Measurements from ENCODE around the gene RNF166.

RNF166 gene

DNA sequence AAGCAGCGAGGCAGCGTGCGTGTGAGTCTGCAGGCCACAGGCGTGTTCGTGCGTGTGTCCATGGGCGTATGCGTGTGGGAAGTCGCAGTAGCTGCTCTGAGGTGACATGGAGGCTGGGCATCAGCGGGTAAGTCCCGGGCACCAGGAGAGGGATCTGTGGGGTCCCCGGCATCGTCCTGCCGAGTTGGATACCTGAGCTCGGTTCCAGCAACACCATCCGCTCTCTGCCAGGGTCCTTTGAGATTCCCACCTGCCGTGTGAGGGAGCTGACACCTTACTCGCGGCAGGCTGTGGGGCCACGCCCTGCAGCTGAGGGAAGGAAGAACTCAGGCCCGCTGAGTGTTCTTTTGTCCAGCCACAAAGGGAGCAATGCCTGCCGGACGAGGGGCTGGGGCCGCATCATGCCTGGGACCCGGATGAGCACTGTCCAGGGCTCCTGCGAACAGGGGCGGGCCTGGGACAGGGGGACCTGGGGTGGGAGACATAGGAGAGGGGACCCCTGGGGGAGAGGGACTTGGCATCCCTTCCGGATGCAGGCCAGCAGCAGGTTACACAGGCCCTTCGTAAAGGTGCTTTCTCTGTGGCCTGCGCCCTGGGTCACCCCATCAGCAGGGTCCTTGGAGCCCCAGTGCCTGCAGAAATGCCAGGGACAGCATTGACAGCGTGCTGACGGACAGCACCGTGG is 14.9 kb downstream of the RNF166 start:
- no peak for DNase-seq

DNA sequence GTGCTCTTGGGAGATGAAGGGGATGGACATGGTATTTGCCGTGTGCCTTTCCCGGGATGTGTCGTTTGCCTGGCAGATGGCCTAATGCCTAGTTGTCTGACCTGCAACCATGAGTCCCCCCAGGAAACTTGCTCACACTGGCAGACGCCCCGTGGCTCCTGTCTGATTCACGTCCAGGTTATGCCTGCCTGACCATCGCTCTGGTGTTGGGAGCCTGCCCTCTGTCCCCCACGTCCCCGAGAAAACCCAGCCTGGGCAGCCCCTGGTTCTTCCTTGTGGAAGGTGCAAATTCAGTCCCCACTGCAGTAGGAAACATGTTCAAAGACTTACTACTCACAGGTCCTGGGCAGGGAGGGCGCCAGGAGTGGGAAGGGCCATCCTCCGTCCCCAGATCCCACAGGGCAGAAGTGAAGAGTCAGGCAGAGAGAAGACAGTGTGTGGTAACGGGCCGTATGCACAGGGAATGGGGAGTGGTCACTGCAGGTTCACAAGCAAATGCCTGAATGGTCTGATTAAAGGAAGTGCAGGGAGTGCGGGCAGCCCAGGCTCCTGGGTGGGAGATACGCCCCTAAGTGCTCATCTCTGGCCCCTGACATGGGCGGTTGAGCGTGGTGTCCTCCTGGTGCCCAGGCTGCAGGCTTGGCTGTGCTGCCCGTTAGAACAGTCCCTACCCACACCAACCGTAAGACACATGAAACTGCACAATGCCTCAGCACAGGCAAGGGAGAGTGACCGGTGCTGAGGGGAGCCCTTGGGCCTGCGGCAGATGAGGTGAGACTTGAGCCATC is 15.7 kb downstream of the RNF166 start:
- no peak for DNase-seq

DNA sequence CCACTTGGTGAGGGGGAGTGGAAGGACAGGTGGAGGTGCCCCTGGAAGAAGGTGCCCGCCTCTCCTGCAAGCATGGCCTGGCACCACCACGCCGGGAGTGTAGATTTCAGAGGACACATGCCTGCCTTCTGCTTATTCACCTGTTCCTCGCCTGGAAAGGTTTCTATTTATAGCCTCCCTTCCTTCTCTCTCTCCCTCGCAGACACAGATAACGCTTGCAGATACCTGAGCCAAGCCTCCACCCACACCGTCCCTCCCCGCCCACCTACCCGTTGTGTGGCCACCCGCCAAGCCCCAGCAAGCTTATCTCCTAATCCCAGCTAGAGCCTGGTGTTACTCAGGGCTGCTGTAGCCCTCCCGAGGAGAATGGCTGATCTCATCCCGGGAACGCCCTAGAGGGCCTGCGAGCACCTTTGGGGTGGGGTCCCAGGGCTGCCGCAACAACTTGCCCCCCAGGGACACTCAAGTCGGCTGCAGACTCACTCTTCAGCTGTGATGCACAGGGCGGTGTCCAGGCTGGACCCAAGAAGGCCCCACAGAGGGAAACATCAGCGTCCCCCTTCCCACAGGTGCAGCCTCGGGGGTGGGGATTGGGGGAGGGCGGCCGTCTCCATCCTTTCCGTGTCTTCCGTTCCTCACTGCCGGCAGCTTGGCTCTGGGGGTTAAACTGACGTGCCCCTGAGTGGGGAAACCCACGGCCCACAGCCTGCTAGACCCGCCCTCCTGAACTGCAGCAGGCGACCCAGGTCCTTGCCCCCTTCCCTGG is 18.0 kb downstream of the RNF166 start:
- DNase-seq: no peak

DNA sequence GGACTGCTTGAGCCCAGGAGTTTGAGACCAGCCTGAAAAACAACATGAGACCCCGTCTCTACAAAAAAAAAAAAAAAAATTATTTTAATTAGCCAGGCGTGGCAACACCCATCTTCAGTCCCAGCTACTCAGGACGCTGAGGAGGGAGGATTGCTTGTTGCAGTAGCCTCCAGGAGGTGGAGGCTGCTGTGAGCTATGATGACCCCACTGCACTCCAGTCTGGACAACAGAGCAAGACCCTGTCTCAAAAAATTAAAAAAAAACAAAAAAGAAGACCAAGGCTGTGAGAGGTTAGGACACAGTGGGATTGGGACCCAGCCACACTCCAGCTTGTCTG is 18.6 kb downstream of the RNF166 start:
- DNase-seq: no peak

DNA sequence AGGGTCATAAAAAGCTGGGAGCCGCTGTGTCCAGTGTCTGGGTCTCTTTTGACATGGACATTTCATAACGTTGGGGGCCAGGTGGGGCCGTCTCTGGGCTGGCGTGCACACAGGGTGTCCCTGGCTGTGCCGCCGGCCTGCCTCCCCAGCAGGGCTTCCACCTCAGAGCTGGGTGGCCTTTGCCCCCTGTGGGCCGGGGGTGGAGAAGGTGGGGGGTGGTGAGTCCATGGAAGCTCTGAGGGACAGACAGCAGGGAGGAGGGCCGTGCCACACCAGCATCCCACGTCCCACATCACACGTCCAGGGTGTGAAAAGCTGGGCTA is 19.0 kb downstream of the RNF166 start:
- DNase-seq: no peak

DNA sequence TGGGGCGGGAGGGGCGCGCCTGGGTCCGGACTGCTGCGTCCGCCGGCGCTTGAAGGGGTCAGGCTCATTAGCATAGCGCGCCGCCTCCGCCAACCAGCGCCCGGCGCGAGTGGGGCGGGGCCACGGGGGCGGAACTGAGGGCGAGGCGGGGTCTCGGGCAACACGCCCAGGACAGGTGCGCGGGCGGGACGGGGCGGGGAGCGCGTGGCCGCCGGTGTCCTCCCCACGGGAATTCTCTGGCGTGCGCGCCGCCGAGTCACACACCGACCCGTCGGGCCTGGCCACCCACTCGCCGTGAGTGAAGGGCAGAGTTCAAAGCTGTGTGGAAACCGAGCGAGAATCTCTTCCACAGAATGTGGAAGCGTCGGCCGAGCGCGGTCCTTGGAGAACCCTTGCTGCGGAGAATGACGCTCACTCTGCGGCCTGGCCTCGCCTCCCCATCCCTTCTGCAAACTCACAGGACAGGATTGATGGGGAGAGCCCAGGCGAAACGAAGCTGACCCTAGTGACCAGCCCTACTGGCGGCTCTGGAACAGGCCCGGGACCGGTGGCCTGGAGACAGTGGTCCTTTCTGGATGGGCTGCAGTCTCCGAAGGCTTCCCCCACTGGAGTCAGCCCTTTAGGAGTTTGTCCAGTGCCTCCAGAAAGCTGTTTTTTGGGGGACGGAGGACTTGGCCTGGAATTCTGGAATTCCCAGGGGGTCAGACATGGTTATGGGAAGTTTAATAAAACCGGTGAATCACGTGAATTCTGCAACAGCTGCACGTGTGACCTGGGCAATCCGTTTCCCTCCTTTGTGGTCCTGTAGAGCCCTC is 19.6 kb downstream of the RNF166 start, which contains the start of gene SNAI3:
Gene SNAI3 (minus strand): TSS at position 69 of the 815 bp plus-strand sequence. CDS start 101 bp downstream, outside the sequence.
- peak; percentile 83 for DNase-seq

DNA sequence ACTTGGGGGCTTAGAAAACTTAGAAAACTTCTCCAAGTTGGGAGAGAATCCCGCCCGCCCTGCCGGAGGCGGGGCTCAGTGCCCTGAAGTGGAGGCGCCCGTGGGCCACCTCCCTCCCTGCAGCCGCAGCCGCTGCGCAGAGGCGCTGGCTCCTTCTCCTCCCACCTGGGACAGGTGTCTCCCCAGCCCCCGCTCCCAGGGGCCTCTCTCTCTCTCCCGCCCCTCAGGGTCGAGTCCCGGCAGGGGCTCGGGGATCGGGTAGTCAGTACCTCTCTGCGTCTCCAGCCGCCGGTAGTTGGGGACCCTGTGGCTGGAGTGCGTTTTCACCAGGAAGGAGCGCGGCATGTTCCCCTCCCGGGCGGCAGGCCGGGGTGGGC is 20.2 kb downstream of the RNF166 start:
- no peak for DNase-seq

DNA sequence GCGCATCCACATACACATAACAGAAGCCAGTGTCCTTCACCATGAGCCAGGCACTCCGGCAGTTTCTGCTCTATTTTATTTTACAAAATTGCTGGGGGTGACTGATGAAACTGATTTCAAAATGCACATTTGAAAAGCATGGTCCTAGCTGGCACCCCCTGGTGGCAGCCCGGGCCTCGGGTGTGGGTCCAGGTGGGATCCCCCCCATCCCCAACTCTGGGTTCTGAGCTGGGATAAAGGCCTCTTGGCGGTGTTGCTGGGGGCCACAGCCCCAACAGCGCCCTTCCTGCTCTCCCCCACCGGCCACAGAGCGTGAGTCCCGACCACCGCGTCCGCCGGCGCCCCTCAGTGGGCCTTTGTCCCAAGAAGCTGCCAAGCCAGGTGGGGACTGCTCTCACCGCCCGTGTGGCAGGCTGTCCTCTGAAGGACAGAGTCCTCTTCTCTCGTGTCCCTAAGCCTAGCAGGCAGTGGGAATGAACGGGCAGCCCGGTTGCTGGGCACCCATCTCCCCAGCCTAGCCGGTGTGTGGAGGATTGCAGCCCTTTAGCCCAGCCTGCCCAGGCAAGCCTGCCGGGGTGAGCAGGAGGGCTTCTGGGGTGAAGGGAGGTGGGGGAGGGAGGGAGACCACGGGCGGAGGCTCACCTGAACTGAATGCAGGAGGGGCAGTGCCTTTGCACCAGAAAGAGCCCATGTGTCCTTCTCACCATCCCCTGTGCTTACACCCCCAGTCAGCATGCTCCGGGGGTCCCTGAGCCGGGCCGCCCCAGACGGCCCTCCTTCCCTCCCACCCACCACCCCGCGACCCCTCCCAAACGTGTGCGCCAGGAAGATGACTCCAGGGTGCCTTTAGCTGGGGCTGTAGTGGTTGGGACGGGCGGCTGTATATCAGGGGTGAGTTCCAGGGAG is 20.8 kb downstream of the RNF166 start:
- DNase-seq: peak; percentile 71

DNA sequence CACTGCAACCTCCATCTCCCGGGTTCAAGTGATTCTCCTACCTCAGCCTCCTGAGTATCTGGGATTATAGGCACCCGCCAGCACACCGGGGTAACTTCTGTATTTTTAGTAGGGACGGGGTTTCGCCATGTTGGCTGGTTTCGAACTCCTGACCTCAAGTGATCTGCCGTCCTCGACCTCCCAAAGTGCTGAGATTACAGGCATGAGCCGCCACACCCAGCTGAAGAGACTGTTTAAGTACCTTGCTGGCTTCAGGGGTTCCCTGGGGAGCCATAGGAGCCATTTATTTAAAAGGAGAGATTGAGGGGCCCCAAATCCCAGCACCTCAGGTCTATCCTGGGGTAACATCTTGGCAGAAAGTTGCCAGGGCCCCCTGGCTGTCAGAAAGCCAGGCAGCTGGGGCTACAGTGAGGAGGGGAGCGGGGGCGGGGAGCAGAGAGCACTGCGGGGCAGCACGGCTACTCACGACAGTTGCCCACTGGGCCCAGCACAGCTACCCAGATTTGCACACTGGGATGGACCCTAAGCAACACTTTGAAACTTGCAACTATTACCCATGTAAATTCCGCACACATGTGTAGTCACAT is 21.5 kb downstream of the RNF166 start:
- DNase-seq: no peak

DNA sequence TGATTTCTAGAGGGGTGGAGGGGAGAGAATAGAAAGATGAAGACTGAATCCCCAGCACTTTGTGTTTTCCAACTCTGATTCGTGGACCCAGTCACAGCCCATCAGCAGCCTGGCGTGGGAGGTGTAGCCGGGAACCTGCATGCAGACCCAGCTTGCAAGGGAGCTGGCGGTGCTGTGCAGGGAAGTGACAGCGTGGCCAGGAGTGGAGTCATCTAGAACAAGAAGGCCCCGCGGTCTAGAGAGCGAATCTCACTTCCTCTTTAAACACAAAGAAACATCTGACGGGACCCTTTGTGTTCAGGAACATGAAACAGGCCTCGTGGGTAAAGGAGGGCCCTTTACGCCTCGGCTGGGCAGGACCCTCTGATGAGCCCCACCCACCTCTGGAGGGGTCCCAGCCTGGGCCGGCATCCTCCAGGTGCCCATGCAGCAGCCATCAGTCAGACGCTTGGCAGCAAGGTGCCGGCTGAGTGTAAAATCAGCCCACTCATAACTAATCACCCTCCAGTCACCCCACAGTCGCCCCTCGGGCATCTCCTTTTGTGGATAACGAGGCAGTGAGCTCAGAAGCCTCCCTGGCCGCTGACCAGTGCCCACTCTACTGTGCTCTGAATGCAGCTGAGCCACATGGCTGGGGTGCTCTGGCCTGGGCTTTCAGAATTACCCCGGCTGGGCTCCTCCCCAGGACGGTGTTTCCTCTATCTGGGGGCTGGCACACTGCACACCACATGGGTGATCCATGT is 24.3 kb downstream of the RNF166 start:
- DNase-seq: peak; percentile 87

DNA sequence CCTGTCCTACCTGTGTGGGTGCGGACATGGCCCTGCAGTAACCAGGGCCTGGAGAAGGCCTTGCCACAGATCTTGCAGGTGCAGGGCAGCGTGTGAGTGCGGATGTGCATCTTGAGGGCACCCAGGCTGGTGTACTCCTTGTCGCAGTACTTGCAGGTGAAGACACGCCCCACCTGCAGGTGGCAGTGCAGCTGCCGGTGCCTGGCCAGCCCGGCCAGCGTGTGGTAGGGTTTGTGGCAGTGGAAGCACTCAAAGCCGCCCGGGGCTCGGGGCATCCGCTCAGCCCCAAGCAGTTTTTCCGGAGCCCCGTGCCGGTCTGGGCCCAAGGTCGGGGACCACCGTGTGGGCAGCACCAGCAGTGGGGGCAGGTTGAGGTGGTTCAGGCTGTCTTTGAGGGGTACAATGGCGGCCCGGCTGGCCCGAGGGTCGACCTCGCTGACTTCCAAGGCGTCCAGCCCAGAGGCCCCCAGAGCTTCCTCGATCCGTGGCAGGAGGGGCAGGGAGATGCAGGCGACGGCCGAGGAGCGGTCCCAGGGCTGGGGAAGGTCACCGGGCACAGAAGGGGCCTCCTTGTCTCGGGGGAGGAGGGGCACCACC is 25.0 kb downstream of the RNF166 start:
- peak; percentile 57 for DNase-seq

DNA sequence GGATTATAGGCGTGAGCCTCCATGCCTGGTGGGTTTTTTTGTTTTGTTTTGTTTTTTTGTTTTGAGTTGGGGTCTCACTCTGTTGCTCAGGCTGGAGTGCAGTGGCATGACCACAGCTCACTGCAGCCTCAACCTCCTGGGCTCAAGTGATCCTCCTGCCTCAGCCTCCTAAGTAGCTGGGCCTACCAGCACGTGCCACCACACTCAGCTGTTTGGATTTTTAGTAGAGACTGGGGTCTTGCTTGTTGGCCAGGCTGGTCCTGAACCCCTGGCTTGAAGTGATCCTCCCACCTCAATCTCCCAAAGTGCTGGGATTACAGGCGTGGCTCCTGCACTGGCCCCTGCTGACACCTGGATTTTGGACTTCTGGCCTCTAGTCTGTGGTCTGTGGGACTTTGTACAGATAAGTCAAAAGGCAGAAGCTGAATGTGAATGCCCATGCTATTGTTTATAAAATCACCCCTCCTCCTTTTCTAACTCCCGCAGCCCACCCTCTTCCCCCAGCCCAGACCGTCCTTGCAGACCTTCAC is 25.6 kb downstream of the RNF166 start:
- no peak for DNase-seq

DNA sequence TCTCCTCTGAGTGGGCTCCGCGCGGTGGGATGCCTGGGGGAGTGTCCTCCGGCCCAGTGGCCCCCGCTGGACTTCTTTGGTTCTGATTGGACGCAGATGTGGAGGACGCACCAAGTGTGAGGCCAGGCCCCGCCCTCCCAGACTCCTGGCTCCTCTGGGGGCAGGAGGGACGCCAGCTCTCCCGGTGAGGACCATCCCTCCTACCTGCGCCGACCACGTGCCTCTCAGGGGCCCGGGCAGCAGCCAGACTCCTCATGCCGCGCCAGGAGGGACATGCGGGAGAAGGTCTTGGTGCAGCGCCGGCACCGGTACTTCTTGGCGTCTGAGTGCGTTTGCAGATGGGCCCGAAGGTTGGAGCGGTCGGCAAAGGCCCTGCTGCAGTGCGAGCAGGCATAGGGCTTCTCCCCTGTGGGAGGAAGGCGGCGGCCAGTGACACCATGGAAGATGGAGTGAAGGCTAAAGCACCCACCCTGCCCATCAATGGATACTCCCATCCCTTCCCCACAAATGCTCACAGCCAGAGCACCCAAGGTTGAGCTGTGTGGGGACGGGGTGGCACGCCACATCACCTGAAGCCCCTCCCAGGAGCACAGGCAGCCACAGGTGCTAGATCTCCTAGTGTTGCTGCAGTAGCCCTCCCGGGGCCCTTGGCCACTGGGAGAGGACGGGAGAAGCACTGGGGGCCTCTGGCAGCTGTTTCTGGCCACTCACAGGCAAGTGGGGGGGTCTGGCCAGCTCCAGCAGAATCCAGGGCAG is 27.8 kb downstream of the RNF166 start:
- no peak for DNase-seq

DNA sequence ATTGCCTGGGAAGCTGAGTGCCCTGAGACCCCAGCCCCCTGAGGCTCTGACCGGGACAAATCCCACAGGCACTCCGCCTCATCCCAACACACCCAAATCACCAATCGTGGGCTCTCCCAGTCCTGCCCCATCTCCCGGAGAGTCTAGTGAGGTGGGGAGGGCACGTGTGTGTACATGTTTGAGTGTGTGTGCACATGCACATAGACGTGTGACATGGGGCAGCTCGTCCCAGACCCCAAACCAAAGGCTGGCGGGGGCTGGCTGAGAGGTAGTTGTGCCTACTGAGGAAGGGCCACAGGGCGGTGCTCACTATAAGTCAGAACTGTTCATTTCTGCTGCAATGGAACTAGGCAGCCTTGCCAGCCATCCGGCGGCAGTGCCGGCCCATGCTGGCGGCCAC is 28.5 kb downstream of the RNF166 start:
- no peak for DNase-seq

DNA sequence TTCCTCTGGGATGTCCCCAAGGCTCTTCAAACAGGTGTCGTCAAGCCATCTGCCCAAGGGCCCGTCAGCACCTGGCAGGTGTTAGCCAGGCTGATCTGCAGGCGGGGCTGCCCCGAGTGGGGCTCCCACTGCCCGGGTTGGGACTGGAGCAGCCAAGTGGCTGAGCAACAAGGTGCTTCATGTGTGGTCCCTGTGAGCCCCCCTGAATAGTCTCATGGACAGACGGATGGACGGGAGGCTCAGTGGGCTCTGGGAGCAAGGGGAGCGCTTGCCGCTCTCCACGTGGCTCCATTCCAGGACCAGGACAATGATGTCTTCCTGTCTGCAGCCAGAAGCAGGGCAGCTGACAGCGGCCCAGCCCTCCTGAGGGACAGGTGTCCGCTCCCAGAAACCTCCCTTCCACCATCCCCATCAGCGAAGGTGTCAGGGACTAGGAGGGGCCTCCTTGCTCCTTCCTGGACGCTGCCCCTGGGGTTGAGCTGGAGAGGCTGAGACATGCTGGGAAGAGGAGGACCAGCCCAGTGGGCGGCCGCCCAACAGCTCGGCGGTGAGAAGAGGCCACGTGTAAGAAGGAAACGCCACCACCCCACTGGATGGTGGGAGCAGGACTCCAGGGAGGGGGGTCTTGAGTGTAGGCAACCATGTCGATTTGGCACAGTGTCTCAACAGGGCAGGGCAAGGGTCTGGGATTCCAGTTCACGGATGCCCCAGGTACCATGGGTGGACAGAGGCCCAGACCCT is 29.5 kb downstream of the RNF166 start:
- DNase-seq: no peak

DNA sequence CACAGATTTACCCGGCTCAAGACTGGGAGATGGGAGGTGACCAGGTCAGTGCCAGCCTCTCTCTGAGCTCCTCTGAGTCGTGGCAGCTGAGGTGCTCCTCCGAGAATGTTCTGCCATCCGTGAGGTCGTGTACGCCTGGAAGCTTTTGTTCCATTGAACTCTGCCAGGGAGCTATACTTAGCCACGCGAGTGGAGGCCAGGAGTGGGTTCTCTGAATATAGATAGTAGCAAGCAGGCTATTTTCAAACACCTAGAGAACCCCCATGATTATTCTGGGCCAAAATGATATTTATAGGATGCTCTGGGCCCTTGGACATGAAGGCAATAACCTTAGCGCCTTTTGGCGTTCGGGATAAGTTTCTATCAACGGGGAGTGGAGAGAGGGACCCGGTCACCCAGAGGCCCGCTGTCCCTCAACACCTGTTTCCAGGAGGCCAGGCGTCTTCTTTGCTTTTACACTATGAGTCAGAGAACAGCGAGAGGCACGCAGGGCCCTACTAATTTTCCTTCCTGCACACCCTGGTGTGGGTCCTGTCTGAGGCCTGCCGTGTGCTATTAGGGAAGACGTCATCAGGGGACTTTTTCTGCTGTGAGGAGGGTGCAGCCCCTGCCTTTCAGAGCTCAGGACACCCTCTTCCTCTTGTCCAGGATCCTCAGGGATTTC is 32.4 kb downstream of the RNF166 start:
- DNase-seq: no peak

DNA sequence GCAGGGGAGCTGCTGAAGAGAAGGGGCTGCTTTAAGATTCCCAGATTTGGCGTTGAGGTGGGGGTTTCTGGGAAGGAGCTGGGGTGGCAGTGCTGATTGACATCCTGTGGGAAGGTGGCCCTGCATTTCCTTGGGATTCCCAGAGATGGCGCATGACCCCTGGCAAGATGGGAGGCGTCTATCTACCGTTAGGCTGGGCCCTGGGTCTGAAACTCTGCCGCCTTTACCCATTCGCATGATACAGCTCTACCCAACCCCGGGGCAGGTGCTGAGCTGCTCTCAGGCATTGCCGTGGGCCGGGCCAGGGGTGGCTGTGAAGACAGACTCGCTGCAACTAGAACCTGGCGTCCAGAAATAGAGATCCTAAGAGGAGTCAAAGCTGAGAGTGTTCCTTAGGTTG is 33.4 kb downstream of the RNF166 start:
- DNase-seq: no peak

DNA sequence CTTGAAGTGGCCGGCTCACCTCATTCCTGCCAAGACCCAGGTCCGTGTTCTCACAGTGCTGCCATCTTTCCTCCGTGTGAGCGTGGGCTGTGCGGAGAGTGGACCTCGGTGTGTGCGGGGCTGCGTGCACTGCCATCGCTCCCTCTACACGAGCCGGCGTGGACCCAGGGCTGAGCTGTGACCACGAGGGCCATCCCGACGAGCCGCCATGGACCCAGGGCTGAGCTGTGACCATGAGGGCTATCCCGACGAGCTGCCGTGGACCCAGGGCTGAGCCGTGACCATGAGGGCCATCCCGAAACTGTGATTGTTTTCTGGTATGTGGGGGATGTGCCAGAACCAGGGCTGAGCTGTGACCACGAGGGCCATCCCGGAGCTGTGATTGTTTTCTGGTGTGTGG is 34.4 kb downstream of the RNF166 start:
- DNase-seq: no peak

Data from stimulated activated CD4-positive, alpha-beta T cell treated with anti-CD3 and anti-CD28 coated beads, Interleukin-1b, Interleukin-23, amount 100 ng/mL, for 48 hours (primary cell).